ENCODE measurements around the gene ZCCHC24.

- no peak for TF ChIP-seq CTCF (IDR thresholded peaks at IDR 0.05)
- TF ChIP-seq POLR2A (IDR thresholded peaks at IDR 0.05): no peak
Observed at GRCh38 chr10:79345241-79346011, 100.0 kb downstream of the ZCCHC24 start.

Data from testis (tissue), 2 donors.